KMS-11 (cell line): ENCODE data around the gene TRIM42.

Source experiments
- H2AFZ ChIP-seq: fragments of 200-600 bp; sonication (generic); 2 replicates; pipeline ENCODE4 v1.6.1; 2016; ENCODE audit warnings: antibody characterized with exemption, mixed run types, low read depth
- H3K27ac ChIP-seq: fragments of 200-600 bp; sonication (generic); 2 replicates; pipeline ENCODE4 v1.6.1; 2016; ENCODE audit warnings: mild to moderate bottlenecking, mixed run types
- H3K27me3 ChIP-seq: fragments of 200-600 bp; sonication (generic); 2 replicates; pipeline ENCODE4 v1.6.1; 2017; ENCODE audit warnings: mild to moderate bottlenecking, low read depth, mixed run types, moderate library complexity; ENCODE audit not compliant: insufficient read depth
- H3K36me3 ChIP-seq: fragments of 200-600 bp; sonication (generic); 2 replicates; pipeline ENCODE4 v1.6.1; 2017; ENCODE audit warnings: mild to moderate bottlenecking, mixed run types; ENCODE audit not compliant: insufficient read depth
- H3K4me1 ChIP-seq: fragments of 200-600 bp; sonication (generic); 2 replicates; pipeline ENCODE4 v1.6.1; 2016; ENCODE audit warnings: mild to moderate bottlenecking, low read depth, mixed run types; ENCODE audit not compliant: poor library complexity, severe bottlenecking
- H3K4me2 ChIP-seq: fragments of 200-600 bp; sonication (generic); 2 replicates; pipeline ENCODE4 v1.7.0; 2016; ENCODE audit warnings: mild to moderate bottlenecking, mixed run types
- H3K4me3 ChIP-seq: fragments of 200-600 bp; sonication (generic); IDR thresholded peaks from 2 replicates; pipeline ENCODE4 v1.6.1; 2017; ENCODE audit warnings: low read depth, low read length, mixed read lengths; ENCODE audit not compliant: insufficient read depth
- H3K79me2 ChIP-seq: fragments of 200-600 bp; sonication (generic); 2 replicates; pipeline ENCODE4 v1.6.1; 2016; ENCODE audit warnings: low read depth, mixed run types; ENCODE audit not compliant: insufficient read depth
- H3K9ac ChIP-seq: fragments of 200-600 bp; sonication (generic); 2 replicates; pipeline ENCODE4 v1.6.1; 2016; ENCODE audit warnings: mild to moderate bottlenecking, mixed run types
- H4K20me1 ChIP-seq: fragments of 200-600 bp; sonication (generic); 2 replicates; pipeline ENCODE4 v1.6.1; 2016; ENCODE audit warnings: mild to moderate bottlenecking, mixed run types; ENCODE audit not compliant: insufficient read depth
- TF ChIP-seq, protein P1 (sequence below): fragments of 200-600 bp; sonication (generic); conservative IDR thresholded peaks from 2 replicates; pipeline ENCODE4 v1.6.1; 2017; ENCODE audit warnings: low read depth, mild to moderate bottlenecking, antibody characterized with exemption, low read length, moderate library complexity, mixed read lengths

The TRIM42 gene

DNA sequence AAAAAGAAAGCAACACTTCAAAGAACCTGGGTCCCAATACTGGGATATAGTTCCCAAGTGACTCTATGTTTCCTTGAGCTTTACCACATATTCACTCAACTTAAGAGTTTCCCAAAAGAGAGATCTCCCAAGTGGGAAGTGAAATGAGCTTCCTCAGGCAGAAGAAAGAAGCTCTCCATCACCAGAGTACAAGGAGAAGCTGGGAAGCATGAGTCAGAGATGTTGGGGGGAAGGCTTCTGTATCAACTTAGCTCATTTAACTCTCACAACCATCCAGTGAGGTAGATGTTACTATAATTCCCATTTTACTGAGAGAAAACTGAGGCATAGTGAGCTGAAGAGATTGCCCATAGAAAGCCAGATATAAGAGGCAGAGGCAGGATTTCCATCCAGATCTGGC is 47.0 kb upstream of the TRIM42 start:
- Histone ChIP-seq H4K20me1 (no peaks in the 10 kb centered on the region), H3K27ac (no peak overlapping the region), H3K79me2 (no peaks in the 10 kb centered on the region), H3K4me2 (no peak overlapping the region), H3K4me1 (no peaks in the 10 kb centered on the region), H3K9ac (no peak overlapping the region), H3K27me3 (no peaks in the 10 kb centered on the region), H3K36me3 (no peaks in the 10 kb centered on the region), H2AFZ (no peak overlapping the region), H3K4me3 (no peak overlapping the region)
- TF ChIP-seq, protein P1, sequence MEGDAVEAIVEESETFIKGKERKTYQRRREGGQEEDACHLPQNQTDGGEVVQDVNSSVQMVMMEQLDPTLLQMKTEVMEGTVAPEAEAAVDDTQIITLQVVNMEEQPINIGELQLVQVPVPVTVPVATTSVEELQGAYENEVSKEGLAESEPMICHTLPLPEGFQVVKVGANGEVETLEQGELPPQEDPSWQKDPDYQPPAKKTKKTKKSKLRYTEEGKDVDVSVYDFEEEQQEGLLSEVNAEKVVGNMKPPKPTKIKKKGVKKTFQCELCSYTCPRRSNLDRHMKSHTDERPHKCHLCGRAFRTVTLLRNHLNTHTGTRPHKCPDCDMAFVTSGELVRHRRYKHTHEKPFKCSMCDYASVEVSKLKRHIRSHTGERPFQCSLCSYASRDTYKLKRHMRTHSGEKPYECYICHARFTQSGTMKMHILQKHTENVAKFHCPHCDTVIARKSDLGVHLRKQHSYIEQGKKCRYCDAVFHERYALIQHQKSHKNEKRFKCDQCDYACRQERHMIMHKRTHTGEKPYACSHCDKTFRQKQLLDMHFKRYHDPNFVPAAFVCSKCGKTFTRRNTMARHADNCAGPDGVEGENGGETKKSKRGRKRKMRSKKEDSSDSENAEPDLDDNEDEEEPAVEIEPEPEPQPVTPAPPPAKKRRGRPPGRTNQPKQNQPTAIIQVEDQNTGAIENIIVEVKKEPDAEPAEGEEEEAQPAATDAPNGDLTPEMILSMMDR = no peak

DNA sequence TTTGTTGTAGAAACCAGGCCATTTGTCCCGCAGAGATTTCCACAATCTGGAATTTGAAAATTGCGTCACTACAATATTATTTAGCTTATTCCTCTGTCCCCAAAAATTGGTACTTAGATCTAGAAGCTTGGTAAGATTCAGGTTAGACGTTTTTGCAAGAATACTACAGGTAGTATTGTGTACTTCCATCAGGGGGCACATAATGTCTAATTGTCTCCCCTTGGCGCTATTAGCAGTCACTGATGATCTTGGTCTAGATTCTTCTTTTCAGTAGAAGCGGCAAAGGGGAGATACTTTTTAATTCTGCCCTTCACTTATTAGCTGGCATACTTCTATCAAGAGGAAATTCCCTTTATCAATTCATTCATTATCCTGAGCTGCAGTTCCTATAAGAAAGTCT is 42.6 kb upstream of the TRIM42 start:
- Histone ChIP-seq H3K4me3 (no peak overlapping the region), H3K4me2 (no peak overlapping the region), H2AFZ (no peak overlapping the region), H3K79me2 (no peaks in the 10 kb centered on the region), H4K20me1 (no peaks in the 10 kb centered on the region), H3K27me3 (no peaks in the 10 kb centered on the region), H3K36me3 (no peaks in the 10 kb centered on the region), H3K27ac (no peak overlapping the region), H3K4me1 (no peaks in the 10 kb centered on the region), H3K9ac (no peak overlapping the region)
- TF ChIP-seq, protein P1 = no peak

DNA sequence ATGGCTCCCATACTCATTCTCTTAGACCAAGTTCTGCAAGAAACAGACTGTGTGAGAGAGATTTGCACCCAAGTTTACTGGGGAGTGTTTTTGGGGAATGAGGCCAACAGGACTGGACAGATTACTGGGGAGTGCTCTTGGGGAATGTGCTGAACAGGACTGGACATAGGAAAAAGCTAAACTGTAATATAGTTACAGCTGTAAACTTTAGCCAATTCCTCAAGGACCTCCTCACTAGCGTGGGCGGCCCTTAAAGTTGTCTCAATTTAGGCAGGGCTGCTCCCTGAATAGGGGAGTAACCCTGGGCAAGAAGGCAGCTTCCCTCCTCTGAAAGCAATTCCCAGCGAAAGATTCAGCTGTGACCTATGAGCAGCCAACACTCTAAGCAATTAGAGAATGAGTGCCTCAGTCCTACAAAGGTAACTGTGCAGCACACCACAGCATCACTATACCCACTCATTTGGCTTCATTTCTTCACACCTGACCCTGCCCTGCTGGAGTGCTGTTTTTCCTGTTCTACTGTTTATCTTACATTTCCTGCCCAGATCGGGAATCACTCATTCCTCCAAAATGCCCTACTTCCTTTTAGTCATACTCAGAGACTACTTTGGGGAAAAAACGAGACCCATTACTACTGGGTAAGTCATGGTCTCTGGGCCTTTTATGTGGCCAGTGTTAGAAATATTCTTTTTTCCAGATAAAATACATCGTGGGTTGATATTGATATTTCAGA is 41.3 kb upstream of the TRIM42 start:
- H3K9ac ChIP-seq = no peak overlapping the region
- no peaks in the 10 kb centered on the region for H3K4me1 ChIP-seq
- no peak overlapping the region for H3K27ac ChIP-seq
- no peaks in the 10 kb centered on the region for H4K20me1 ChIP-seq
- H2AFZ ChIP-seq = no peak overlapping the region
- H3K4me3 ChIP-seq = no peak overlapping the region
- H3K4me2 ChIP-seq = no peak overlapping the region
- H3K27me3 ChIP-seq = no peaks in the 10 kb centered on the region
- H3K36me3 ChIP-seq = no peaks in the 10 kb centered on the region
- TF ChIP-seq, protein P1 = no peak
- no peaks in the 10 kb centered on the region for H3K79me2 ChIP-seq

DNA sequence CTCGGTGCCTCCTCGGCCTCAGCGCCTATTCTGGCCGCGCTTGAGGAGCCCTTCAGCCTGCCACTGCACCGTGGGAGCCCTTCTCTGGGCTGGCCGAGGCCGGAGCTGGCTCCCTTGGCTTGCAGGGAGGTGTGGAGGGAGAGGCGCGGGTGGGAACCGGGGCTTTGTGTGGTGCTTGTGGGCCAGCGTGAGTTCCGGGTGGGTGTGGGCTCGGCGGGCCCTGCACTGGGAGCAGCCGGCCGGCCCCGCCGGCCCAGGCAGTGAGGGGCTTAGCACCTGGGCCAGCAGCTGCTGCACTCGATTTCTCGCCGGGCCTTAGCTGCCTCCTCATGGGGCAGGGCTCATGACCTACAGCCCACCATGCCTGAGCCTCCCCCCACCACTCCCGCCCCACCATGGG is 26.6 kb upstream of the TRIM42 start:
- Histone ChIP-seq H3K4me1 (no peaks in the 10 kb centered on the region), H3K4me3 (no peak overlapping the region), H3K4me2 (no peak overlapping the region), H3K36me3 (no peaks in the 10 kb centered on the region), H4K20me1 (no peaks in the 10 kb centered on the region), H2AFZ (no peak overlapping the region), H3K79me2 (no peaks in the 10 kb centered on the region), H3K9ac (no peak overlapping the region), H3K27me3 (no peaks in the 10 kb centered on the region), H3K27ac (no peak overlapping the region)
- TF ChIP-seq, protein P1 = no peak
